ENCODE measurements around the gene PPP1R36. TPM values are rescaled to one million over a fixed set of nuclear protein-coding genes. Genes with fewer than 3 reads are reported as not detected.

The PPP1R36 gene
- total and polyA plus RNA-seq, 2 of the 13 experiments (the other 11 are each of a cell fraction or from before 2014, with no cell fraction given): 0.11 to 0.17 TPM

DNA sequence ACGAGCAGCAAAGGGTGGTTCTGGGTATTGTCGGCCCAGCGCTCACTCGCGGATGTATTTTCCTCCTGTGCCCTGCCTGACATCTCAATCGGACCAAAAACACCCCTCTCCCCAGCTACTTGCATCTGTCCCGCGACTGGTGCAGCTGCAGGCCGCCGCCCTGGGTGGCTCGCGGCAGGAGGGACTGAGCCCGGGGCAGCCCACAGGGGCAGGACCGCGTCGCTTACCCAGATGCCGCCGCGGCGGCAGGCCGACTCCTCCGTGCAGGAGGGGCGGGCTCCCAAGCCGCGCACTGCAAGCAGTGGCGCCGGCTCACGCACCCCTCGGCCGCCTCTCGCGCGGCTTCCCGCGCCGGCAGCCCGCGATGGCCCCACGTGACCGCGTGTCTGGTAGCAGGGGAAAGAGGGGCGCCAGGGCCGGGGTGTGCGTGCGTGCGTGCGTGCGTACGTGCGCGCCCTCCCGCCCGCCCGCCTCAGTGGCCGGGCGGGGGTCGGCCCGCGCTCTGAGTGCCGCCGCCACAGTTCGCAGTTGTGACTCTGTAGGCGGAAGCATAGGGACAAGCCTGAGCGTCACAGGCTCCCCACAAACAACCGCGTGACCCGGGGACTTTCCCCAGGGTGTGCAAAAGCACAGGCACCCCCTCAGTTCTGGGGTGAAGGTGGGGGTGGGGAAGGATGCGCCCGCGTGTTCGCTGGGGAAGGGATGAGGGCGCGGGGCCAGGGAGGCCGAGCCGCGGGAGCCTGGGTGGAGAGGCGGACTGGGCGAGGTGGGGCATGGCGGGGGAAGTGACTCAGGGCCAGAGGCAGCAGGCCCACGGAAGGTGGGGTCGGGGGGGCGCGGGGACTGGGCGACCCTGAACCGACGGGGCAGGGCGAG, 46.1 kb upstream of the PPP1R36 start, which contains the start of gene ZBTB25 (continued):
- TF ChIP-seq, protein P1, sequence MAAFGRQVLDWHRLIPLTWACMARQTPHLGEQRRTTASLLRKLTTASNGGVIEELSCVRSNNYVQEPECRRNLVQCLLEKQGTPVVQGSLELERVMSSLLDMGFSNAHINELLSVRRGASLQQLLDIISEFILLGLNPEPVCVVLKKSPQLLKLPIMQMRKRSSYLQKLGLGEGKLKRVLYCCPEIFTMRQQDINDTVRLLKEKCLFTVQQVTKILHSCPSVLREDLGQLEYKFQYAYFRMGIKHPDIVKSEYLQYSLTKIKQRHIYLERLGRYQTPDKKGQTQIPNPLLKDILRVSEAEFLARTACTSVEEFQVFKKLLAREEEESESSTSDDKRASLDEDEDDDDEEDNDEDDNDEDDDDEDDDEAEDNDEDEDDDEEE (CRISPR knock-in tag; IDR thresholded peaks at IDR 0.05): no peak
- TF ChIP-seq ZNF724P (CRISPR knock-in tag; IDR thresholded peaks at IDR 0.05; ENCODE audit: borderline replicate concordance) (peak; percentile 67; the same call in 1 of the 2 replicates), ZNF674 (CRISPR knock-in tag; IDR thresholded peaks at IDR 0.05; ENCODE audit: low read depth) (peak; percentile 22; the same call in 1 of the 2 replicates), ZMAT3 (CRISPR knock-in tag; conservative IDR thresholded peaks at IDR 0.05) (peak; percentile 73; the same call in 1 of the 2 replicates), REL (CRISPR knock-in tag; conservative IDR thresholded peaks at IDR 0.05) (0 out of 2 replicates have a peak, but pooled peaks have one; percentile 60), SRY (CRISPR knock-in tag; IDR thresholded peaks at IDR 0.05) (peak; percentile 60; the same call in 1 of the 2 replicates)
- TF ChIP-seq, protein P2, sequence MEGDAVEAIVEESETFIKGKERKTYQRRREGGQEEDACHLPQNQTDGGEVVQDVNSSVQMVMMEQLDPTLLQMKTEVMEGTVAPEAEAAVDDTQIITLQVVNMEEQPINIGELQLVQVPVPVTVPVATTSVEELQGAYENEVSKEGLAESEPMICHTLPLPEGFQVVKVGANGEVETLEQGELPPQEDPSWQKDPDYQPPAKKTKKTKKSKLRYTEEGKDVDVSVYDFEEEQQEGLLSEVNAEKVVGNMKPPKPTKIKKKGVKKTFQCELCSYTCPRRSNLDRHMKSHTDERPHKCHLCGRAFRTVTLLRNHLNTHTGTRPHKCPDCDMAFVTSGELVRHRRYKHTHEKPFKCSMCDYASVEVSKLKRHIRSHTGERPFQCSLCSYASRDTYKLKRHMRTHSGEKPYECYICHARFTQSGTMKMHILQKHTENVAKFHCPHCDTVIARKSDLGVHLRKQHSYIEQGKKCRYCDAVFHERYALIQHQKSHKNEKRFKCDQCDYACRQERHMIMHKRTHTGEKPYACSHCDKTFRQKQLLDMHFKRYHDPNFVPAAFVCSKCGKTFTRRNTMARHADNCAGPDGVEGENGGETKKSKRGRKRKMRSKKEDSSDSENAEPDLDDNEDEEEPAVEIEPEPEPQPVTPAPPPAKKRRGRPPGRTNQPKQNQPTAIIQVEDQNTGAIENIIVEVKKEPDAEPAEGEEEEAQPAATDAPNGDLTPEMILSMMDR (CRISPR knock-in tag; IDR thresholded peaks at IDR 0.05): 0 out of 2 replicates have a peak, but pooled peaks have one; percentile 5
- TF ChIP-seq, protein P3, sequence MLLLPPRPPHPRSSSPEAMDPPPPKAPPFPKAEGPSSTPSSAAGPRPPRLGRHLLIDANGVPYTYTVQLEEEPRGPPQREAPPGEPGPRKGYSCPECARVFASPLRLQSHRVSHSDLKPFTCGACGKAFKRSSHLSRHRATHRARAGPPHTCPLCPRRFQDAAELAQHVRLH (CRISPR knock-in tag; IDR thresholded peaks at IDR 0.05; ENCODE audit: borderline replicate concordance, low read depth): no peak

Data from HepG2 (cell line).